Gastroesophageal sphincter (tissue), 3 donors: ENCODE results near the gene CDK16.

Source experiments
- POLR2A ChIP-seq, 2 donors: fragments of 450-650 bp; IDR thresholded peaks; one replicate each; pipeline ENCODE4 v1.6.1; 2017; ENCODE audit warnings: antibody characterized with exemption in 2 of 2, mild to moderate bottlenecking in 2 of 2, moderate library complexity in 1 of 2
- POLR2AphosphoS5 ChIP-seq: sonication (generic); formaldehyde crosslinking; IDR thresholded peaks from one replicate; pipeline ENCODE4 v1.6.1; 2017; ENCODE audit warnings: antibody characterized with exemption
- TF ChIP-seq, protein P1 (sequence below), 4 experiments: fragments of 200-600 bp in 2 of 4; fragments of 450-650 bp in 2 of 4; sonication (generic) in 1 of 4; IDR thresholded peaks; one replicate each; pipeline ENCODE4 v1.5.1; 2017 to 2019; ENCODE audit warnings: antibody characterized with exemption in 4 of 4, mild to moderate bottlenecking in 2 of 4, moderate library complexity in 2 of 4

DNA sequence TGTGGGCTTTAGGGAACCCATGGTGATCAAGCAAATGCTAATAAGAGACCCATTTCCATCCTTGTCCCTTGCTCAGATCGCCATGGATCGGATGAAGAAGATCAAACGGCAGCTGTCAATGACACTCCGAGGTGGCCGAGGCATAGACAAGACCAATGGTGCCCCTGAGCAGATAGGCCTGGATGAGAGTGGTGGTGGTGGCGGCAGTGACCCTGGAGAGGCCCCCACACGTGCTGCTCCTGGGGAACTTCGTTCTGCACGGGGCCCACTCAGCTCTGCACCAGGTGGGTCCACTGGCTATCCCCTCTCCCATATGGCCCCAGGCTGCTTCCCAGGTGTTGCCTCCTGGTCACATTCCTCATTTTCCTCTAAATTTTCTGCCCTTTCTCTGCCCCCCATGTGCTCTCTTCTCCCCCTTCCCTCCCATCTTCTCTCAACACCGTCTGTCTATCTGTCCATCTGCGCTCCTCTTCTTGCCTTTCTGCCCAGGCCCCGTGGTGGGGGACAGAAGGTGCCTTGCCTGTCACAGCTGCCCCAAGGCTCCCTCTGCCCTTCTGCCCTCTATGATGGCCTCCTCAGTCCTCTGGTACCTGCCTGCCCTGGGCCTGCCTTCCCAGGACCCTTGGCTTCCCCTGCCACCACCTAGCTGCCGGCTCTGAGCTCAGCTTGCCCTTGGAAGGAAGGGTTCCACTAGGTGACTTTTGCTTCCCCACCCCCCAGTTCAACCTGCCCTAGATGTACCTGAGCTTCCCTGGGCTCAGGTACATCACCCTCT, 5.2 kb downstream of the CDK16 start:
- TF ChIP-seq, protein P1, sequence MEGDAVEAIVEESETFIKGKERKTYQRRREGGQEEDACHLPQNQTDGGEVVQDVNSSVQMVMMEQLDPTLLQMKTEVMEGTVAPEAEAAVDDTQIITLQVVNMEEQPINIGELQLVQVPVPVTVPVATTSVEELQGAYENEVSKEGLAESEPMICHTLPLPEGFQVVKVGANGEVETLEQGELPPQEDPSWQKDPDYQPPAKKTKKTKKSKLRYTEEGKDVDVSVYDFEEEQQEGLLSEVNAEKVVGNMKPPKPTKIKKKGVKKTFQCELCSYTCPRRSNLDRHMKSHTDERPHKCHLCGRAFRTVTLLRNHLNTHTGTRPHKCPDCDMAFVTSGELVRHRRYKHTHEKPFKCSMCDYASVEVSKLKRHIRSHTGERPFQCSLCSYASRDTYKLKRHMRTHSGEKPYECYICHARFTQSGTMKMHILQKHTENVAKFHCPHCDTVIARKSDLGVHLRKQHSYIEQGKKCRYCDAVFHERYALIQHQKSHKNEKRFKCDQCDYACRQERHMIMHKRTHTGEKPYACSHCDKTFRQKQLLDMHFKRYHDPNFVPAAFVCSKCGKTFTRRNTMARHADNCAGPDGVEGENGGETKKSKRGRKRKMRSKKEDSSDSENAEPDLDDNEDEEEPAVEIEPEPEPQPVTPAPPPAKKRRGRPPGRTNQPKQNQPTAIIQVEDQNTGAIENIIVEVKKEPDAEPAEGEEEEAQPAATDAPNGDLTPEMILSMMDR (IDR thresholded peaks at IDR 0.05) = no peak
- TF ChIP-seq POLR2A (IDR thresholded peaks at IDR 0.05) = no peak
- no peak for TF ChIP-seq POLR2AphosphoS5
